Activated T-helper 1 cell treated with anti-CD3 and anti-CD28 coated beads, Interleukin-12 subunit alpha, Interleukin-12 subunit beta, Interleukin-2, Interleukin-4 antibody, amounts not matched to agents 30 ng/mL and 10 ng/mL and 1 ng/mL, durations not matched to agents 14 hours and 24 hours and 36 hours (primary cell): ENCODE data around the gene HDGFL2. TPM values are rescaled to one million over a fixed set of nuclear protein-coding genes. Genes with fewer than 3 reads are reported as not detected.
"Not testable (repeated sequence)": the region's sequence is repeated elsewhere in the genome, so short reads cannot be mapped to it uniquely, and the experiment has no call there.

Experiments
- DNase-seq: peaks from one replicate; pipeline ENCODE4 v3.0.0; 2021; ENCODE audit warnings: low spot score
- H3K27ac Mint-ChIP-seq: one replicate; pipeline ENCODE4 v1.8.0; 2021; ENCODE audit warnings: mild to moderate bottlenecking, mixed read lengths
- H3K27me3 Mint-ChIP-seq: one replicate; pipeline ENCODE4 v1.8.0; 2022; ENCODE audit warnings: mild to moderate bottlenecking, moderate library complexity, mixed read lengths; ENCODE audit not compliant: insufficient read depth
- H3K36me3 Mint-ChIP-seq: one replicate; pipeline ENCODE4 v1.8.0; 2021; ENCODE audit warnings: low read depth, mixed read lengths
- H3K4me1 Mint-ChIP-seq: one replicate; pipeline ENCODE4 v1.8.0; 2021; ENCODE audit warnings: low read depth, mixed read lengths
- H3K4me3 Mint-ChIP-seq: one replicate; pipeline ENCODE4 v1.8.0; 2021; ENCODE audit warnings: mild to moderate bottlenecking, moderate library complexity, mixed read lengths
- H3K9me3 Mint-ChIP-seq: one replicate; pipeline ENCODE4 v1.8.0; 2021; ENCODE audit warnings: mixed read lengths
- intact Hi-C: fragments of 100-400 bp; cut with micrococcal nuclease; formaldehyde crosslinking; loops from one replicate; pipeline ENCODE4 v1.15.1; 2024
- total RNA-seq: library from RNA; stranded (reverse); gene quantifications from 2 replicates; pipeline ENCODE4 v1.2.3, GENCODE V29; 2022

HDGFL2 gene
- total RNA-seq, 1 donor from 2014 or later: 66.4 TPM

DNA sequence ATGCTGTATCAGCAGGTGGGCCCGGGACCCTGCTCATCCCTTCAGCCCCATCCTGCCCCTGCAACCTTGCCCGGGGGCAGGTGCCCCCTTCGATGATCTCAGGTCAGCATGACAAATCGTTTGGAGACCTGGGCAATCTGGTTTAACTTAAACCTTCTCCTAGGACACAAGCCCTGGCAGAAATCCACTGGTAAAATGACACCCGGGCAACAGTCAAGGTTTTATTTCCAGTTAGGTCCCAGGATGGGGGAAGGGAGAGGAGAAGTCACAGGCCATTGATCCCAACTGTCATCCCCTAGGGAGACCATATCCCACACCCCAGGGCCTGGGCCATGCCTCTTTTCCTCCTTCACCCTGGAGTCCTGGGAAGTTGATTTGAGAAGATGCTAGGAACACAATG, 64.7 kb downstream of the HDGFL2 start:
- no peak for DNase-seq
- peaks cover 4% of the 10 kb centered on the region for H3K27me3 Mint-ChIP-seq
- H3K9me3 Mint-ChIP-seq: peaks cover 4% of the 10 kb centered on the region

DNA sequence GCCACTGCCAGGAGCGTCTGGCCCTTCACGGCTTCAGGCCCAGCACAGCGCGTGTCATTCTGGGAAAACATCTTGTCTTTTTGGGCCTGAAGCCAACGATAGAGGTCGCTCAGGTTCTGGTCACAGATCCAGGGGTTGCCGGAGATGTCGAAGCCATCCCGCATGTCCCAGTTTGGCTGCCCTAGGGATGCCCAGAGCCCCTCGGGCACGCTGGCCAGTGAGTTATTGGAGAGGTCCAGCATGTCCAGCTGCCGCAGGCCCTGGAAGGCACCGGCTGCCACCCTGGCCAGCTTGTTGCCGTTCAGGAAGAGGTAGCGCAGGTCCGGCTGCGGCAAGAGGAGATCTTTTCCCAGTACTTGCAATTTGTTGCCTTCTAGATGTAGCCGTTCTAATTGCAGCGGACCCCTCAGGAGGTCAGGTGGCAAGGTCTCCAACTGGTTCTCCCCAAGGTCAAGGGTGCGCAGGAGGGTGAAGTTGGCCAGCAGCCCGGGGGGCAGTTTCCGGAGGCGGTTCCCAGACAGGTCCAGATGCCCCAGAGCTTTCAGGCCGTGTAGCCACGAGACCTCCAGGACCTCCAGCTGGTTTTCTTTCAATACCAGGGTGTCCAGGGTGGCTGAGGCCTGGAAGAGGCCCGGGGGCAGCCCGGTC, 66.0 kb downstream of the HDGFL2 start:
- Mint-ChIP-seq H3K4me1 (peaks cover 16% of the 10 kb centered on the region), H3K36me3 (no peaks in the 10 kb centered on the region), H3K27me3 (peaks cover 4% of the 10 kb centered on the region), H3K27ac (no peak overlapping the region), H3K9me3 (peaks cover 4% of the 10 kb centered on the region), H3K4me3 (no peak overlapping the region)
- DNase-seq: no peak
- intact Hi-C loops: no loop called here

More for the DNA sequence above, 64.7 kb downstream of the HDGFL2 start:
- H3K27ac Mint-ChIP-seq: no peak overlapping the region
- no peaks in the 10 kb centered on the region for H3K36me3 Mint-ChIP-seq
- H3K4me3 Mint-ChIP-seq: no peak overlapping the region
- intact Hi-C loops: no loop called here
- peaks cover 16% of the 10 kb centered on the region for H3K4me1 Mint-ChIP-seq

DNA sequence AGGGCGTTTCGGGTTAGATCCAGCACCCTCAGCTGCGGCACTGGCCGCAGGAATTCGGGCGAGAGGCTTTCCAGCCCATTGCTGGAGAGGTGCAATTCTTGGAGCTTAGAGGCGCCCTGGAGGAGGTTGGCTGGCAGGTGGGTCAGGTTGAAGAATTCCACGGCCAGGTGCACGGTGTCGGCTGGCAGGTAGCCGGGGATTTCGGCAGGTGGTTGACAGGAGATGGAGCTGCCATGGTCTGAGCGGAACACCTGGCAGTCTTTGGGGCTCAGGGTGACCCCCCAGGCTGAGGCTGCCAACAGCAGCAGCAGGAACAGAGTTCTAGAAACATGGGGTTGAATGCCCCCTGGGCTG, 66.5 kb downstream of the HDGFL2 start:
- no peak for DNase-seq
- H3K27me3 Mint-ChIP-seq: peaks cover 1% of the 10 kb centered on the region
- peaks cover 4% of the 10 kb centered on the region for H3K9me3 Mint-ChIP-seq
- intact Hi-C loops: no loop called here
- H3K4me1 Mint-ChIP-seq: peaks cover 16% of the 10 kb centered on the region
- H3K27ac Mint-ChIP-seq: no peak overlapping the region
- no peaks in the 10 kb centered on the region for H3K36me3 Mint-ChIP-seq
- H3K4me3 Mint-ChIP-seq: no peak overlapping the region

DNA sequence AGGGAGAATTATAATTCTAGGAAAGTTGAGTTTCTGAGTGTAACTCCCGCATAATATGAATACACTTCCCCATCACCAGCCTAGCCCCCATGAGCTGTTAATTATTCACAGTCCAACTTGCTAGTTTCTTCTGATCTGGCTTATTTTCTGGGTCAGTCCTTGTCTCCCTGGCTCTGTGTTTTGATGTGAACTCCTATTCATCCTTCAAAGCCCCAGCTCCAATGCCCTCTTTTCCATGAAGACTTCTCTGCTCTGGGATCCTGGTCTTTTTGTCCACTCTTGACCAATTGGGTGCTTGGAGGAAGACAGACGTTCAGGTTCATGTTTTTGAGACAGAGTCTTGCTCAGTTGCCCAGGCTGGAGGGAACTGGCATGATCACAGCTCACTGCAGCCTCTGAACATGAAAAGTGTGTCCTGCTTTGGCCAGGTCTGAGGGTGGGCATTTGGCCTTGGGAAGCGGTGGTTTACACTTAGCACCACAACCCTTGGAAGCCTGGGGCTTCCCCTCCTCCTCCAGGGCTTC, 67.1 kb downstream of the HDGFL2 start:
- H3K4me3 Mint-ChIP-seq: no peak overlapping the region
- no peak overlapping the region for H3K27ac Mint-ChIP-seq
- intact Hi-C loops: no loop called here
- no peak for DNase-seq
- H3K36me3 Mint-ChIP-seq: no peaks in the 10 kb centered on the region
- no peaks in the 10 kb centered on the region for H3K27me3 Mint-ChIP-seq
- peaks cover 16% of the 10 kb centered on the region for H3K4me1 Mint-ChIP-seq
- H3K9me3 Mint-ChIP-seq: peaks cover 4% of the 10 kb centered on the region

DNA sequence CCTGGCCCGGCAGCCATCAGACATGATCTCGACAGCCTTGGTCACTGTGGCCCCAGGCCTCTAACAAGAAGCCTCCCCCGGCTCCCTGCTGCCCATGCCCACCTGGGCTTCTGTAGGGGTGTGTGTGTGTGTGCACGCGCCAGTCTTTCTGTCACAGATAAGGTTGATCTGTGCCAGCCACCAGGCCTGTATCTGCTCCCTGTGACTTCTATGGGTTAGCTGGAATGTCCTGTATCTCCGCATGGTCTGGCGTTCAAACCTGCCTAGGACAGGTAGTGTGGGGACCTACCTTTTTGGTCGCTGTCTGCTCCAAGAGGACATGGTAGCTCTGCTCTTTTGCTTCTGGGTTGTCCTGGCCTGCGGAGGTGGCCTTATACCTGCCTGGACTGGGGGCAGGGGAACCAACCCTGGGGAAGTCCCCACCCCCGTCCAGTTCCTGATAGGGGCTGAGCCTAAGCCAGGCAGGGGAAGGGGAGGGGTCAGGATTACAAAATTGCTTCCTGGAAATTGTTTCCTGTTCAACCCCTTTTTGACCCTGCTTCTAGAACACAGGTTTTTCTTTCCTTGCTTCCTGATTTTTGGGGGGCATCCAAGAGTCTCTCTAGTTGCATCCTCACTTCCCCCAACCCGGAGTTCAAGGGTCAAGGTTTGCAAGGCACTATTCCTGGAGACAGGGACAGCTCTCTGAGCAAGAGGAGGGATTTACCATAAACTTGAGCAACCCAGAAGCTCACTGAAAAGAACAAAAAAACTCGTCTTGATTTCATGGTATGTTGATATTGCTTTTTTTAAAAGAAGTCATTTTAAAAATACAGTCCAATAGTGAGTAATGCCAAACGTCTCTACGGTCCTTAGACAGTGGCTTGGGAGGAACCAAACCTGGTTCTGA, 67.8 kb downstream of the HDGFL2 start, which contains the start of gene LRG1:
Gene LRG1 (minus strand): TSS at position 344 of the 889 bp plus-strand sequence. CDS start 23 bp downstream, at position 321.
- Mint-ChIP-seq H3K4me1 (peaks cover 16% of the 10 kb centered on the region), H3K27ac (no peak within 1 kb of the TSS), H3K36me3 (no peaks in the 10 kb centered on the region), H3K4me3 (peak within 1 kb of the TSS; percentile 30), H3K27me3 (no peaks in the 10 kb centered on the region), H3K9me3 (peaks cover 4% of the 10 kb centered on the region)
- intact Hi-C loops: no loop called here
- DNase-seq: no peak

DNA sequence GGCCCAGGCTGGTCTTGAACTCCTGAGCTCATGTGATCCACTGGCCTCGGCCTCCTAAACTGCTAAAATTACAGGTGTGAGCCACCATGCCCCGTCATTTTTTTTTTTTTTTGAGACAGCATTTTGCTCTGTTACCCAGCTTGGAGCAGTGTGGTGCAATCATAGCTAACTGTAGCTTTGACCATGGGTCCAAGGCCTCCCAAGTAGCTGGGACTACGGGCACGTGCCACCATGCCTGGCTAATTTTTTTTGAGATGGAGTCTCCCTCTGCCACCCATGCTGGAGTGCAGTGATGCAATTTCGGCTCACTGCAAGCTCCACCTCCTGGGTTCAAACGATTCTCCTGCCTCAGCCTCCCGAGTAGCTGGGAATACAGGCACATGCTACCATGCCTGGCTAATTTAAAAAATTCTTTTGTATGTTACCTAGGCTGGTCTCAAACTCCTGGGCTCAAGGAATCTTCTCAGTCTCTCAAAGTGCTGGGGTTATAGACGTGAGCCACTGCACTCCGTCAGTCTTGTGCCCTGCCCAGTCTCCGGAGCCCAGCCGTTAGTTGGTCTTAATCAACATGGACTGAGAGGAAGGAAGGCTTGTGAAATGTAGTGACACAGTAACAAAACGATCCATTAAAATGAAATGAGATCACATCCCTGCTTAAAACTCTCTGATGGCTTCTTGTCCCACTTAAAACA, 69.2 kb downstream of the HDGFL2 start:
- no peak for DNase-seq
- no peak overlapping the region for H3K27ac Mint-ChIP-seq
- no peak overlapping the region for H3K4me3 Mint-ChIP-seq
- no peaks in the 10 kb centered on the region for H3K36me3 Mint-ChIP-seq
- H3K9me3 Mint-ChIP-seq: peaks cover 4% of the 10 kb centered on the region
- H3K4me1 Mint-ChIP-seq: peaks cover 16% of the 10 kb centered on the region
- intact Hi-C loops: no loop called here
- H3K27me3 Mint-ChIP-seq: no peaks in the 10 kb centered on the region

DNA sequence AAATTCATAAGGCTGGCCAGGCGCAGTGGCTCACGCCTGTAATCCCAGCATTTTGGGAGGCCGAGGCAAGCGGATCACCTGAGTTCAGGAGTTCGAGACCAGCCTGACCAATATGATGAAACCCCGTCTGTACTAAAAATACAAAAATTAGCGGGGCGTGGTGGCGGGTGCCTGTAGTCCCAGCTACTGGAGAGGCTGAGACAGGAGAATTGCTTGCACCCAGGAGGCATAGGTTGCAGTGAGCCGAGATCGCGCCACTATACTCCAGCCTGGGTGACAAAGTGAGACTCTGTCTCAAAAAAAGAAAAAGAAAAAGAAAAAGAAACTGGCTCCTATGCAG, 69.7 kb downstream of the HDGFL2 start:
- H3K4me3 Mint-ChIP-seq, H3K9me3 Mint-ChIP-seq, H3K27me3 Mint-ChIP-seq, DNase-seq, intact Hi-C loops, H3K36me3 Mint-ChIP-seq, H3K27ac Mint-ChIP-seq: not testable (repeated sequence)
- peaks cover 16% of the 10 kb centered on the region for H3K4me1 Mint-ChIP-seq

DNA sequence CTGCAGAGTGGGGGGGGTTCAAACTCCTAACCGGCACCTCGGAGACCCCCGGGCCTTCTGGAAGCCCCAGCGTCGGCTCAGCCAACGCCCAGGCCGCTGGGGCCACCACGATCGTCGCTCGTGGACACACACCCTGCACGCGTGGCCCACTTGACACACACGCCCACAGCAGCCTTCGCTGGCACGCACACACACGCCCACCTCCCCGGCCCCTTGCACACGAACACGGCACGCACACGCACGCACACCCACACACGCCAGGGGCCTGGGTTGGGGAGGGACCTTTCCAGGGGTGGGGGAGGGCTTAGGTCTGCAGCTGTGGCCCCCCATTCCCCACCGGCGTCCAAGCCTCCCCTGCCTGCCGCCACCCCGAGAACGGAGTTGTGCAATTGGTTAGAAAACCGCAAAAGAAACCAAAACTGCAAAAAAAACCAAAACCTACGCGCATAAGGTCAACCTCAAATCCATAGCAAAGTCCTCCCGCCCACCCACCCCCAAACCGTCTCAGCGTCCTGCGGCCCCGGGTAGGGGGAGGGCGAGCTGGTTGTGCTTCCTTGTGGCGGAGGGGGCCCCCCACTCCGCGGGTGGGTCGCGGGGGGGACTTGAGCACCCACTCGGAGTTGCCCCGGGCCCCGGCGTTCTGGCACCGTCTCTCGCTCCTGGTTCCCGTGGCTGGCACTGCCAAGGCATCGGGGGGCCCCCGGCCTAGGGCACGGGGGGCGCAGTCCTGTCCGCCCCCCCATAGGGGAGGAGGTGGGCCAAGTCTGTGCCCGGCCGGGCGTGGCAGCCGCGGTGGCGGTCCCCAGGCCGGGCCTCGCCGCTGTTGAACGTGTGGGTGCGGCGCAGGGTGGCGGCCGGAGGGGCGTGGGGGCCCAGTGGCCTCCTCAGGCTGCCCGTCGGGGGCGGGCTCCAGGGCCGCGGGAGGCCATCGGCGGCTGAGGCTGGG, 71.1 kb downstream of the HDGFL2 start:
- intact Hi-C loops: no loop called here
- Mint-ChIP-seq H3K9me3 (peaks cover 4% of the 10 kb centered on the region), H3K27ac (no peak overlapping the region), H3K4me3 (no peak overlapping the region), H3K27me3 (no peaks in the 10 kb centered on the region), H3K36me3 (no peaks in the 10 kb centered on the region), H3K4me1 (peaks cover 16% of the 10 kb centered on the region)
- DNase-seq: no peak

DNA sequence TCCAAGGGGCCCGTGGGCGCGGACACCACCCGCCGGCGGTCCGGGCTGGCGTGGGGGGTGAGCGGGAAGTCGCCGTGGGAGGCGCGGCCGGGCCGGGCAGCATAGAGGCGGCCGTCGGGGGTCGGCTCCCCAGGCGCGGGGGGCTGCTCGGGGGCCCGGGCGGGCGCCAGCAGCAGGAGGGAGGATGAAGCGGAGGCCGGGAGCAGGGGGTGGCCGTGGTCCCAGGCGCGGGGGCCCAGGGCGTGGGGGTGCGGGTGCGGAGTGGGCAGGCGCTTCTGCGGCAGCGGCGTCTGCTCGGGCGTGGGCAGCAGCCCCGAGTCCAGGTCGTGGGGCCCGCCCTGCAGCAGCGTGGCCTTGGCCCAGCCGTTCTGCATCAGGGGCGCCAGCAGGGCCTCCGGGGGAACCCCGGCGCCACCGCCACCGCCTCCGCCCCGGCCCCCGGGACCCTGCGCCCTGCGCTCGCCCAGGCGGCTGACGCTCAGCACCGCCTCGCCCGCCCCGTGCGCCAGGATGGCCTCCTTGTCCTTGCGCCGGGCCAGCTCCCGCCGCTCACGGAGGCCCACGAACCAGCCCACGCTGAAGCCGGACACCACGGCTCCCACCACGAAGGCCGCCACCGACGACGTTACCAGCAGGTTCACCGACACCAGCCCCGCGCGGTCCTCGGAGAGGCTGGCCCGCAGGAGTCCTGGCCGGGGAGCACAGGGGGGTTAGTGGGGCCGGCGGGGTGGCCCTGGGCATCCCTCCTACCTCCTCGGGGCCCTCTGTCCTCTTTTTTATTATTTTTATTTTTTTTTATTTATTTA, 71.9 kb downstream of the HDGFL2 start:
- Mint-ChIP-seq H3K27ac (no peak overlapping the region), H3K36me3 (no peaks in the 10 kb centered on the region), H3K4me3 (no peak overlapping the region), H3K4me1 (peaks cover 13% of the 10 kb centered on the region), H3K9me3 (peaks cover 4% of the 10 kb centered on the region), H3K27me3 (no peaks in the 10 kb centered on the region)
- intact Hi-C loops: no loop called here
- no peak for DNase-seq

DNA sequence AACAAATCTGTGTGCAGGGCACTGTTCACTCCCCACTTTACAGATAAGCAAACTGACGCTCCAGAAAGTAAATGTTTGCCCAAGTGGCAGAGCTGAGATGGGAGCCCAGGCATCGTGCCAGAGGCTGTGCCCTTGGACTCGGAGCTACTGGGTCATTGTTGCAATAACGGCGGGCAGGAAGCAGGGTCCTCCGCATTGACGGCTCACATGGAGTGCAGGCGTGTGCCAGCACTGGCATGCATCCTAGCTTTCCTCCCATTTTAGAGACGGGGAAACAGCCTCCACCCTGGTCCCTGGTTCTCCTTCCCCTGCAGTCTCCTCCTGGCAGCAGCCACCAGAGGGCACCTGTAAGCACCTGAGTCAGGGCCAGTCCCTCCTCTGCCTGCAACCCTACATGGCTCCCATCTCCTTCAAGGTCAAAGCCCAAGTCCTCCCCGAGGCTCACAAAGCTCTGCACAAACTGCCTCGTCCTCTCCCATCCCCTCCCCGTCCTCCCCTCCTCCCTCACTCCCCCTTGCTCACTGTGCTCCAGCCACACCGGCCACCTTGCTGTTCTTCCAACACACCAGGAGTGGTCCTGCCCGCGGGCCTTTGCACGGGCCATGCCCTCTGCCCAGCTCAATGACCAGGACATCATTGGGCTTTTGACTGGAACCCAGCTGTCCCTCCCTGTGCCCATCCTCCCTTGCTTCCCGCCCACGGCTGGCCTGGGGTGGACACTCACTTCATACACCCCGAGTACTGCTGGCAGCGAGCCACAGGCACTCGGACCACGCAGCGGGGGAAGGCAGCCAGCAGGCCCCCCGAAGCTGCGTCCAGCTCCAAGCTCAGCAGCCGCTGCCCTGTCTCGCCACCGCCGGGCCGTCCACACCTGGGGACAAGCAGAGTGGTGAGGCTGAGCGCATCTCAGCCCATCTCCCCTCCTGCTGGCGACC, 75.5 kb downstream of the HDGFL2 start:
- Mint-ChIP-seq H3K9me3 (no peaks in the 10 kb centered on the region), H3K4me1 (no peaks in the 10 kb centered on the region), H3K36me3 (no peaks in the 10 kb centered on the region), H3K27me3 (no peaks in the 10 kb centered on the region), H3K27ac (no peak overlapping the region), H3K4me3 (no peak overlapping the region)
- intact Hi-C loops: no loop called here
- no peak for DNase-seq

DNA sequence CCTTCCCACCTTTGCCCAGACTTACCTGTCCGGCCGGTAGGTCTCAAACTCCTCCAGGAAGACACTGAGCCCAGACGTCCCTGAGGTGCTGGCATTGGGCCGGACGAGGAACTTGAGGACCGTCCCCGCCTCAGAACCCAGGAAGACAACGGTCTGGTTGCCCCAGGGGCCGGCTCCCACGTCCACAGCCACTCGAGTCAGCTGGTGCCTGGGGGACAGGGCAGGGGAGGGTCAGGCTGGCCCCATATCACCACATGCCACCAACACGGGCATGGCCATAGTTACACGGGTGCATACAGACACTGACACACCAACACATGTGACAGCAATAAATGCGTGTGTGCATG, 76.1 kb downstream of the HDGFL2 start:
- no peaks in the 10 kb centered on the region for H3K4me1 Mint-ChIP-seq

More for the DNA sequence above, 76.1 kb downstream of the HDGFL2 start:
- no peak overlapping the region for H3K27ac Mint-ChIP-seq
- H3K9me3 Mint-ChIP-seq: no peaks in the 10 kb centered on the region
- DNase-seq: no peak
- H3K36me3 Mint-ChIP-seq: no peaks in the 10 kb centered on the region
- intact Hi-C loops: no loop called here
- no peaks in the 10 kb centered on the region for H3K27me3 Mint-ChIP-seq
- no peak overlapping the region for H3K4me3 Mint-ChIP-seq
